ENCODE measurements around the gene UBE3C. TPM values are rescaled to one million over a fixed set of nuclear protein-coding genes. Genes with fewer than 3 reads are reported as not detected.

The UBE3C gene
- total and polyA plus RNA-seq, 2 of the 13 experiments (the other 11 are each of a cell fraction or from before 2014, with no cell fraction given): 27.0 to 48.2 TPM

DNA sequence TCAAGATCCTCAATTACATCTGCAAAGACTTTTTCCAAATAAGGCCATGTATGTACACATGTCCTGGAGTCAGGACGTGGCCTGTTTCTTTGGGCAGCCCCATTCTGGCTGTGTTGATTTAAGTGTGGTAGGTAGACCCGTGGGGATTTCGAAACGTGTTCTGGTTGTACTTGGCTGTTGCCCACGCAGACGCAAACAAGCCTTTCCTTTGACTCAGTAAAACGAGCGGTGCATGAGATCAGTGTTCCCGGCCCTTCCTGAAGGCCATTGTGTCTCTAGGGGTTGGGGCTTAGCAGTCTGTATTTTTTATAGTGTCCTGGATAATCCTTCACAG is 133.2 kb downstream of the UBE3C start (continued):
- TF ChIP-seq CEBPG (CRISPR knock-in tag; IDR thresholded peaks at IDR 0.05): peak; percentile 80
- peak; percentile 12; the same call in 1 of the 2 replicates for TF ChIP-seq POLR2G (IDR thresholded peaks at IDR 0.05; ENCODE audit: low read depth, low read length)
- TF ChIP-seq MEIS1 (CRISPR knock-in tag; IDR thresholded peaks at IDR 0.05; ENCODE audit: borderline replicate concordance): no peak
- TF ChIP-seq ZNF543 (CRISPR knock-in tag; IDR thresholded peaks at IDR 0.05): no peak
- no peak for TF ChIP-seq RAD51 (IDR thresholded peaks at IDR 0.05; ENCODE audit: borderline replicate concordance)
- TF ChIP-seq, protein P1, sequence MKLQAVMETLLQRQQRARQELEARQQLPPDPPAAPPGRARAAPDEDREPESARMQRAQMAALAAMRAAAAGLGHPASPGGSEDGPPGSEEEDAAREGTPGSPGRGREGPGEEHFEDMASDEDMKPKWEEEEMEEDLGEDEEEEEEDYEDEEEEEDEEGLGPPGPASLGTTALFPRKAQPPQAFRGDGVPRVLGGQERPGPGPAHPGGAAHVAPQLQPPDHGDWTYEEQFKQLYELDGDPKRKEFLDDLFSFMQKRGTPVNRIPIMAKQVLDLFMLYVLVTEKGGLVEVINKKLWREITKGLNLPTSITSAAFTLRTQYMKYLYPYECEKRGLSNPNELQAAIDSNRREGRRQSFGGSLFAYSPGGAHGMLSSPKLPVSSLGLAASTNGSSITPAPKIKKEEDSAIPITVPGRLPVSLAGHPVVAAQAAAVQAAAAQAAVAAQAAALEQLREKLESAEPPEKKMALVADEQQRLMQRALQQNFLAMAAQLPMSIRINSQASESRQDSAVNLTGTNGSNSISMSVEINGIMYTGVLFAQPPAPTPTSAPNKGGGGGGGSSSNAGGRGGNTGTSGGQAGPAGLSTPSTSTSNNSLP (IDR thresholded peaks at IDR 0.05; ENCODE audit: low read depth, low read length): no peak
- TF ChIP-seq, protein P2, sequence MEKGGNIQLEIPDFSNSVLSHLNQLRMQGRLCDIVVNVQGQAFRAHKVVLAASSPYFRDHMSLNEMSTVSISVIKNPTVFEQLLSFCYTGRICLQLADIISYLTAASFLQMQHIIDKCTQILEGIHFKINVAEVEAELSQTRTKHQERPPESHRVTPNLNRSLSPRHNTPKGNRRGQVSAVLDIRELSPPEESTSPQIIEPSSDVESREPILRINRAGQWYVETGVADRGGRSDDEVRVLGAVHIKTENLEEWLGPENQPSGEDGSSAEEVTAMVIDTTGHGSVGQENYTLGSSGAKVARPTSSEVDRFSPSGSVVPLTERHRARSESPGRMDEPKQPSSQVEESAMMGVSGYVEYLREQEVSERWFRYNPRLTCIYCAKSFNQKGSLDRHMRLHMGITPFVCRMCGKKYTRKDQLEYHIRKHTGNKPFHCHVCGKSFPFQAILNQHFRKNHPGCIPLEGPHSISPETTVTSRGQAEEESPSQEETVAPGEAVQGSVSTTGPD (CRISPR knock-in tag; IDR thresholded peaks at IDR 0.05): peak; percentile 62; the same call in 1 of the 2 replicates
- no peak for TF ChIP-seq TEAD2 (CRISPR knock-in tag; IDR thresholded peaks at IDR 0.05)
- TF ChIP-seq, protein P3, sequence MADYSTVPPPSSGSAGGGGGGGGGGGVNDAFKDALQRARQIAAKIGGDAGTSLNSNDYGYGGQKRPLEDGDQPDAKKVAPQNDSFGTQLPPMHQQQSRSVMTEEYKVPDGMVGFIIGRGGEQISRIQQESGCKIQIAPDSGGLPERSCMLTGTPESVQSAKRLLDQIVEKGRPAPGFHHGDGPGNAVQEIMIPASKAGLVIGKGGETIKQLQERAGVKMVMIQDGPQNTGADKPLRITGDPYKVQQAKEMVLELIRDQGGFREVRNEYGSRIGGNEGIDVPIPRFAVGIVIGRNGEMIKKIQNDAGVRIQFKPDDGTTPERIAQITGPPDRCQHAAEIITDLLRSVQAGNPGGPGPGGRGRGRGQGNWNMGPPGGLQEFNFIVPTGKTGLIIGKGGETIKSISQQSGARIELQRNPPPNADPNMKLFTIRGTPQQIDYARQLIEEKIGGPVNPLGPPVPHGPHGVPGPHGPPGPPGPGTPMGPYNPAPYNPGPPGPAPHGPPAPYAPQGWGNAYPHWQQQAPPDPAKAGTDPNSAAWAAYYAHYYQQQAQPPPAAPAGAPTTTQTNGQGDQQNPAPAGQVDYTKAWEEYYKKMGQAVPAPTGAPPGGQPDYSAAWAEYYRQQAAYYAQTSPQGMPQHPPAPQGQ (CRISPR knock-in tag; IDR thresholded peaks at IDR 0.05; ENCODE audit: borderline replicate concordance): no peak
- peak; percentile 19; the same call in 1 of the 2 replicates for TF ChIP-seq ZNF644 (CRISPR knock-in tag; IDR thresholded peaks at IDR 0.05; ENCODE audit: low read depth)
- TF ChIP-seq SKI (IDR thresholded peaks at IDR 0.05; ENCODE audit: partially characterized antibody): peak; percentile 69
- TF ChIP-seq PHF5A (CRISPR knock-in tag; IDR thresholded peaks at IDR 0.05; ENCODE audit: low read depth, unreplicated experiment): no peak
- TF ChIP-seq, protein P4, sequence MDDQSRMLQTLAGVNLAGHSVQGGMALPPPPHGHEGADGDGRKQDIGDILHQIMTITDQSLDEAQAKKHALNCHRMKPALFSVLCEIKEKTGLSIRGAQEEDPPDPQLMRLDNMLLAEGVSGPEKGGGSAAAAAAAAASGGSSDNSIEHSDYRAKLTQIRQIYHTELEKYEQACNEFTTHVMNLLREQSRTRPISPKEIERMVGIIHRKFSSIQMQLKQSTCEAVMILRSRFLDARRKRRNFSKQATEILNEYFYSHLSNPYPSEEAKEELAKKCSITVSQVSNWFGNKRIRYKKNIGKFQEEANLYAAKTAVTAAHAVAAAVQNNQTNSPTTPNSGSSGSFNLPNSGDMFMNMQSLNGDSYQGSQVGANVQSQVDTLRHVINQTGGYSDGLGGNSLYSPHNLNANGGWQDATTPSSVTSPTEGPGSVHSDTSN (CRISPR knock-in tag; IDR thresholded peaks at IDR 0.05; ENCODE audit: borderline replicate concordance): no peak
- TF ChIP-seq, protein P5, sequence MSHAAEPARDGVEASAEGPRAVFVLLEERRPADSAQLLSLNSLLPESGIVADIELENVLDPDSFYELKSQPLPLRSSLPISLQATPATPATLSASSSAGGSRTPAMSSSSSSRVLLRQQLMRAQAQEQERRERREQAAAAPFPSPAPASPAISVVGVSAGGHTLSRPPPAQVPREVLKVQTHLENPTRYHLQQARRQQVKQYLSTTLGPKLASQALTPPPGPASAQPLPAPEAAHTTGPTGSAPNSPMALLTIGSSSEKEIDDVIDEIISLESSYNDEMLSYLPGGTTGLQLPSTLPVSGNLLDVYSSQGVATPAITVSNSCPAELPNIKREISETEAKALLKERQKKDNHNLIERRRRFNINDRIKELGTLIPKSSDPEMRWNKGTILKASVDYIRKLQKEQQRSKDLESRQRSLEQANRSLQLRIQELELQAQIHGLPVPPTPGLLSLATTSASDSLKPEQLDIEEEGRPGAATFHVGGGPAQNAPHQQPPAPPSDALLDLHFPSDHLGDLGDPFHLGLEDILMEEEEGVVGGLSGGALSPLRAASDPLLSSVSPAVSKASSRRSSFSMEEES (CRISPR knock-in tag; IDR thresholded peaks at IDR 0.05): 0 out of 2 replicates have a peak, but pooled peaks have one; percentile 33
- no peak for TF ChIP-seq ZSCAN25 (CRISPR knock-in tag; IDR thresholded peaks at IDR 0.05)
- TF ChIP-seq, protein P6, sequence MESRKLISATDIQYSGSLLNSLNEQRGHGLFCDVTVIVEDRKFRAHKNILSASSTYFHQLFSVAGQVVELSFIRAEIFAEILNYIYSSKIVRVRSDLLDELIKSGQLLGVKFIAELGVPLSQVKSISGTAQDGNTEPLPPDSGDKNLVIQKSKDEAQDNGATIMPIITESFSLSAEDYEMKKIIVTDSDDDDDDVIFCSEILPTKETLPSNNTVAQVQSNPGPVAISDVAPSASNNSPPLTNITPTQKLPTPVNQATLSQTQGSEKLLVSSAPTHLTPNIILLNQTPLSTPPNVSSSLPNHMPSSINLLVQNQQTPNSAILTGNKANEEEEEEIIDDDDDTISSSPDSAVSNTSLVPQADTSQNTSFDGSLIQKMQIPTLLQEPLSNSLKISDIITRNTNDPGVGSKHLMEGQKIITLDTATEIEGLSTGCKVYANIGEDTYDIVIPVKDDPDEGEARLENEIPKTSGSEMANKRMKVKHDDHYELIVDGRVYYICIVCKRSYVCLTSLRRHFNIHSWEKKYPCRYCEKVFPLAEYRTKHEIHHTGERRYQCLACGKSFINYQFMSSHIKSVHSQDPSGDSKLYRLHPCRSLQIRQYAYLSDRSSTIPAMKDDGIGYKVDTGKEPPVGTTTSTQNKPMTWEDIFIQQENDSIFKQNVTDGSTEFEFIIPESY (CRISPR knock-in tag; IDR thresholded peaks at IDR 0.05): peak; percentile 15; the same call in 1 of the 2 replicates
- TF ChIP-seq RELA (CRISPR knock-in tag; IDR thresholded peaks at IDR 0.05): no peak
- TF ChIP-seq FOXA3 (CRISPR knock-in tag; IDR thresholded peaks at IDR 0.05): peak; percentile 84
- TF ChIP-seq GABPB1 (CRISPR knock-in tag; IDR thresholded peaks at IDR 0.05): no peak
- TF ChIP-seq ZNF24 (IDR thresholded peaks at IDR 0.05): no peak
- TF ChIP-seq PPARG (CRISPR knock-in tag; conservative IDR thresholded peaks at IDR 0.05): no peak
- TF ChIP-seq SALL1 (CRISPR knock-in tag; IDR thresholded peaks at IDR 0.05): peak; percentile 64

All from HepG2 (cell line).